Heart right ventricle (tissue), 16 donors: ENCODE results near the gene DENND4B. TPM values are rescaled to one million over a fixed set of nuclear protein-coding genes. Genes with fewer than 3 reads are reported as not detected.

Experiments used
- ATAC-seq, 8 donors: fragments of 200-7000 bp; cut with Tn5 transposase; one replicate each; pipeline ENCODE4 v1.9.1; 2020; ENCODE audit warnings: mild to moderate bottlenecking in 8 of 8, moderate library complexity in 8 of 8, moderate number of reproducible peaks in 1 of 8
- DNase-seq, 2 donors: peaks; one replicate each; pipeline ENCODE4 v3.0.0-alpha.2; 2020
- H3K27ac ChIP-seq, 10 donors: fragments of 200-600 bp; sonication (generic) in 2 of 10; one replicate each; pipeline versions ENCODE4 v1.5.0 to v1.8.0; 2020 to 2022; ENCODE audit warnings: mild to moderate bottlenecking in 3 of 10
- H3K27me3 ChIP-seq, 7 donors: fragments of 200-600 bp; one replicate each; pipeline ENCODE4 v1.8.0; 2021 to 2022; ENCODE audit warnings: mild to moderate bottlenecking in 2 of 7
- H3K36me3 ChIP-seq, 9 donors: fragments of 200-600 bp; sonication (generic) in 1 of 9; one replicate each; pipeline versions ENCODE4 v1.5.0 to v1.8.0; 2020 to 2022; ENCODE audit warnings: mild to moderate bottlenecking in 2 of 9
- H3K4me1 ChIP-seq, 9 donors: fragments of 200-600 bp; sonication (generic) in 1 of 9; one replicate each; pipeline versions ENCODE4 v1.5.0 to v1.8.0; 2020 to 2022; ENCODE audit warnings: mild to moderate bottlenecking in 4 of 9
- H3K4me3 ChIP-seq, 10 donors: fragments of 200-600 bp; sonication (generic) in 2 of 10; one replicate each; pipeline versions ENCODE4 v1.5.0 to v1.8.0; 2020 to 2022; ENCODE audit warnings: mild to moderate bottlenecking in 7 of 10, moderate library complexity in 2 of 10
- H3K9me3 ChIP-seq, 11 donors: fragments of 200-600 bp in 10 of 11; sonication (generic) in 2 of 11; one replicate each; pipeline versions ENCODE4 v1.5.0 to v1.8.0; 2013 to 2022; ENCODE audit warnings: mild to moderate bottlenecking in 2 of 11, control low read depth in 1 of 11, moderate library complexity in 1 of 11
- WGBS, 2 donors: extraction: QIAGEN DNeasy Blood & Tissue Kit; methylation state at CpG; one replicate each; pipeline ENCODE4 v1.1.7; 2013; ENCODE audit warnings: inconsistent platforms in 1 of 2; 5-methylcytosine and 5-hydroxymethylcytosine counted together
- intact Hi-C, 10 donors: fragments of 100-400 bp; cut with DNase I; formaldehyde crosslinking; loops; one replicate each; pipeline versions ENCODE4 v1.11.1 to v1.14.2; 2022
- polyA plus RNA-seq, 2 donors: library from polyadenylated mRNA; stranded (reverse); fragments of 200-250 nt; gene quantifications; one replicate each; pipeline ENCODE4 v1.2.3, GENCODE V29; 2013
- total RNA-seq, 10 donors: library from RNA; stranded (reverse); fragmentation: NEBNext Ultra II Directional in 3 of 10; extraction: Animal tissue kit (Norgen Biotek cat#: 25700) in 3 of 10; gene quantifications; one replicate each; pipeline versions ENCODE4 v1.2.1 to v1.2.4, GENCODE V29; 2021 to 2023
- TF ChIP-seq, protein P1 (sequence below), 9 donors: fragments of 200-600 bp; sonication (generic) in 2 of 9; IDR thresholded peaks; one replicate each; pipeline versions ENCODE4 v1.5.0 to v1.8.0; 2021 to 2022; ENCODE audit warnings: antibody characterized with exemption in 9 of 9, mild to moderate bottlenecking in 5 of 9, moderate library complexity in 1 of 9
- donor health status: Arrhythmogenic right ventricular cardiomyopathy.
- donor health status: ischemic (EF 13 %, LVEDD 7.1; RV severe dilation, severe dysfunction).
- donor health status: healthy with polysubstance abuse.
- donor health status: DM: no; HTN: yes; CAD: no.
- donor health status: DM: no; HTN: no; CAD: no.
- donor health status: ischemic (EF 25% LVEDD 6.9; RV normal size, moderate dysfunction).
- donor health status: ischemic (EF 25% LVEDD 5.7; RV mildly dilated, moderate dysfunction).
- donor health status: healthy.
- donor health status: DM: yes; HTN: yes; CAD: no.
- donor health status: Ischemic cardiomyopathy.
- donor health status: ischemic (EF 35%, LVEDD 5.7; RV mildly dilated, moderate dysfunction).
- donor health status: nonischemic (EF 11% LVEDD 7.7; RV severe dilation, severe dysfunction).
- donor health status: DM: yes; HTN: yes; CAD: no.
- donor health status: PGD.
- donor health status: ischemic (EF 29% LVEDD 5.4; RV normal size, mild dysfunction).
- donor health status: nonischemic (EF 23%, LVEDD 6.1; RV moderate dilation, normal function).

DENND4B gene
- total and polyA plus RNA-seq, 12 donors = 23.7 to 68.2 (median 39.0) TPM

DNA sequence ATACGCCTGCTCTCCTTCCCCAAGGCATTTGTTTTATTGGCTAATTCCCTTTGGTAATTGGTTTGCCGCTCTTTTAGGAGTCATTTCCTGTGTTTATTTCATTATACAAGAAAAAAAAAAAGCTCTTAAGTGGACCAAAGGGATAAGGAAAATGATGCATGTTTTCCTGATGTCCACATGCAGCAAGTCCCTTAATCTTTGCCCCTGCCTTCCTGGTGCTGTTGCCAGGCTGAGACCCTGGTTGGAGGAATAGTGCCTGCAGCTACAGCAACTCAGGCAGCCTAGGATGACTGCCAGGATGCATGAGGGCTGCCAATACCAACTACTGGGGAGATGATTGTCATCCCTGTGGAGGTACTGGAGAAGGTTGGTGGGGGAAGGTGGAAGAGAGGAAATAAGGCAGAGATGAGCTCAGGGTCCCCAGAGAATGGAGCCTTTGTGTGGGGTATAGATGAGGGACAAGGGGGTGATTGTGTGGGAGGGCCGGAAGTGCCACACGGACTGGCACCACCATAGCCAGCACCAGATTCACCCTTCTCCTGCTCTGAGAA, 17.7 kb downstream of the DENND4B start:
- Histone ChIP-seq H3K27me3 (no peaks in the 10 kb centered on the region), H3K36me3 (peaks cover 0 to 50% (median 29%) of the 10 kb centered on the region in 9 donors), H3K4me1 (peaks cover 0 to 19% (median 5%) of the 10 kb centered on the region in 9 donors), H3K27ac (peak overlapping the region in 6 of 10 donors; percentile 4 to 71 (median 38)), H3K9me3 (no peaks in the 10 kb centered on the region), H3K4me3 (no peak overlapping the region)
- TF ChIP-seq, protein P1, sequence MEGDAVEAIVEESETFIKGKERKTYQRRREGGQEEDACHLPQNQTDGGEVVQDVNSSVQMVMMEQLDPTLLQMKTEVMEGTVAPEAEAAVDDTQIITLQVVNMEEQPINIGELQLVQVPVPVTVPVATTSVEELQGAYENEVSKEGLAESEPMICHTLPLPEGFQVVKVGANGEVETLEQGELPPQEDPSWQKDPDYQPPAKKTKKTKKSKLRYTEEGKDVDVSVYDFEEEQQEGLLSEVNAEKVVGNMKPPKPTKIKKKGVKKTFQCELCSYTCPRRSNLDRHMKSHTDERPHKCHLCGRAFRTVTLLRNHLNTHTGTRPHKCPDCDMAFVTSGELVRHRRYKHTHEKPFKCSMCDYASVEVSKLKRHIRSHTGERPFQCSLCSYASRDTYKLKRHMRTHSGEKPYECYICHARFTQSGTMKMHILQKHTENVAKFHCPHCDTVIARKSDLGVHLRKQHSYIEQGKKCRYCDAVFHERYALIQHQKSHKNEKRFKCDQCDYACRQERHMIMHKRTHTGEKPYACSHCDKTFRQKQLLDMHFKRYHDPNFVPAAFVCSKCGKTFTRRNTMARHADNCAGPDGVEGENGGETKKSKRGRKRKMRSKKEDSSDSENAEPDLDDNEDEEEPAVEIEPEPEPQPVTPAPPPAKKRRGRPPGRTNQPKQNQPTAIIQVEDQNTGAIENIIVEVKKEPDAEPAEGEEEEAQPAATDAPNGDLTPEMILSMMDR (IDR thresholded peaks at IDR 0.05) = no peak
- intact Hi-C loops = no loop called here
- WGBS, 2 donors = 49 to 62% methylated on average over 4 of the region's 4 CpGs
- ATAC-seq = peak in 1 of 8 donors; percentile 9
- no peak for DNase-seq

DNA sequence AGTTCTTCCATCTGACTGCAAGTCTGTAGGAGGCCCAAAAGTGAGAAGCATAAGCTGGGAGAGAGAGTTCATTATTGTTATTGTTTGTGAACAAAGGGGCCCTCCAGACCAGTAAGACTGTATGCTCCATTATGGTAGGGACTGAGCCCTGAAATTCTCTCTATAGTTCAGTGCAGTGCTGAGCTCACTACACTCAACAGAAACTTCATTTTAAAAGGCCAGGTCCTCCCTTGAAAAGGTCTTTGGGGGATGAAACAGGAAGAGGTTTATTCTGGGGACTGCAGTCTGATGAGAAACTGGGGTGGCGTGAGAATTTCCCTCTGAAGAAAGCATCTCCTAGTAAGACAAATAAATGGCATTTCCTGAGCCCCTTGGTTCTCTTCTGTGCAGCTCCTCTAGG, 18.3 kb downstream of the DENND4B start:
- Histone ChIP-seq H3K9me3 (no peaks in the 10 kb centered on the region), H3K4me3 (no peak overlapping the region), H3K4me1 (peaks cover 0 to 23% (median 9%) of the 10 kb centered on the region in 9 donors), H3K27ac (peak overlapping the region in 6 of 10 donors; percentile 4 to 71 (median 40)), H3K27me3 (no peaks in the 10 kb centered on the region), H3K36me3 (peaks cover 0 to 44% (median 22%) of the 10 kb centered on the region in 9 donors)
- DNase-seq = no peak
- ATAC-seq = no peak
- WGBS, 2 donors = 68 to 89% methylated on average over 1 of the region's 1 CpG
- TF ChIP-seq, protein P1 (IDR thresholded peaks at IDR 0.05) = no peak
- intact Hi-C loops = no loop called here

DNA sequence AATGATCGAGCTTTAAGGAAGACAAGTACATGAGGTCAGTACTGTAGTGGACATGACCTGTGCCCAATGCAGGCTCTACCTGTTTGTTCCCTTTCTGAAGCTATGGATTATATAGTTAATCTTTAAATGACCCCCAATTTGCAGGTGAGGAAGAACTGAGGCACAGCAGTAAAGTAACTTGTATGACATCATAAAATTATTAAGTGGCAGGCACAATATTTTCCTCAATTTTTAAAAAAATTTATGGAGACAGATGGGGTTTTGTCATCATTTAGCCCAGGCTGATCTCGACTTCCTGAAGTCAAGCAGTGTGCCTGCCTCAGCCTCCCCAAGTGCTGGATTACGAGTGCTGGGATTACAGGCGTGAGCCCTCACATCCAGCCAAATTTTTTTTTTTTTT, 20.1 kb downstream of the DENND4B start:
- peaks cover 0 to 29% (median 12%) of the 10 kb centered on the region in 9 donors for H3K4me1 ChIP-seq
- H3K36me3 ChIP-seq = peaks cover 0 to 26% (median 10%) of the 10 kb centered on the region in 9 donors
- no peak for ATAC-seq
- no peaks in the 10 kb centered on the region for H3K9me3 ChIP-seq
- intact Hi-C loops = no loop called here
- TF ChIP-seq, protein P1 (IDR thresholded peaks at IDR 0.05) = no peak
- WGBS, 2 donors = 83 to 85% methylated on average over 4 of the region's 4 CpGs
- H3K4me3 ChIP-seq = no peak overlapping the region
- no peak for DNase-seq
- no peak overlapping the region for H3K27ac ChIP-seq
- no peaks in the 10 kb centered on the region for H3K27me3 ChIP-seq

DNA sequence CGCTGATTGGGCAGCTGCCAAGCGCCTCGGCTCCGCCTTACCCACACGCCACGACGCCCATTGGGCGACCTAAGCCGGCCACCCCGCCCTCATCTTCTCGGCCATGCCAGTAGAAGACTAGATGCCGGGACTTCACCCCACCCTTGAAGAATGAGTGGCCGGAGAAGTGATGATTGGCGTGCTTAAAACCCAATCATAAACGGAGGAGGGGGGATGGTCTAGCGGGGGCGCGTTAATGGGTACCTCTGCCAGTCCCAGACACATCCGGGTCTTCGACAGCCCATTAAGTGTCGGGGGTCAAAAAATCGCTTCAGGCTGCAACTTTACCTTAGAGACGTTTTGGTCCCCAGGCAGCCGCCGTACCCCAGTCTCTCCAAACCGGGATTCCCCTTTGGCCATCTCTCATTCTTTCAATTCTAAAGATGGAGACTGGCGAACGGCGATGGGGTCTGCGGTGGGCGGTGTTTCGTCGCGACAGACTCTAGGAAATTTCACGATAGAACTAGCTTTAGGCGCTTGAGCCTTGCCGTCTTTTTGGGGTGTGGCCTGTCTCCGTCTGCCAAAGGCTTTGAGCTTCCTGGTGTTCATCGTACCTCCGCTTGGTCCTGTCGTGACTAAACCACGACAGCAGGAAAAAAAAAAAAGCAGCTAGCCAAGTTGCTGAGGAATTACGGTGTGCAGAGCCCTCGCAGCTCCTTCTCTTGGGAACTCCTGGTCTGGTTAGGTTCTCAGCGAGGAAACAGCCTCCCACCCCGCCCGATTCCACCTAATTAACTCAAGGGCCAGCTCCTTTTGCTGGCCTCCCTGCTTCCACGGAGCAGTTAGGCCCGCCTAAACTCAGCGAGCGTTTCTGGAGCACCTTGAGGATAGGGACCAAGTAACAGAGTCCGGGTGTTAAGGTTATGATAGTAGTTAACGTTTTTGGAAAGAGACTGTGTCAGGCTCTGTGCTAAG, 23.3 kb downstream of the DENND4B start, which contains the start of gene GATAD2B:
Gene GATAD2B, minus strand, starts transcription at position 1 of the 954 bp plus-strand sequence. CDS start 94,625 bp downstream, outside the sequence.
- H3K36me3 ChIP-seq = peaks cover 0 to 17% (median 0%) of the 10 kb centered on the region in 9 donors
- intact Hi-C loops = loop anchor here in 5 of 10 donors (2.0 to 5.0 kb wide), 5 partner anchors 22 to 126 kb away; no protein-coding TSS in a partner anchor
- TF ChIP-seq, protein P1 (IDR thresholded peaks at IDR 0.05) = no peak
- peaks cover 10 to 51% (median 40%) of the 10 kb centered on the region in 9 donors for H3K4me1 ChIP-seq
- ATAC-seq (peak; percentile 97 to 99 (median 98)), DNase-seq (peak; percentile 100)
- H3K27me3 ChIP-seq = no peaks in the 10 kb centered on the region
- WGBS, 2 donors = 0% methylated on average over 53 of the region's 53 CpGs
- peak within 1 kb of the TSS; percentile 82 to 94 (median 90) for H3K27ac ChIP-seq
- no peaks in the 10 kb centered on the region for H3K9me3 ChIP-seq
- H3K4me3 ChIP-seq = peak within 1 kb of the TSS; percentile 67 to 93 (median 72)
